Fibroblast of lung (primary cell): ENCODE results near the gene TERT. TPM values are rescaled to one million over a fixed set of nuclear protein-coding genes. Genes with fewer than 3 reads are reported as not detected.

Experiments
- DNase-seq, 2 donors: peaks; one replicate each; pipeline versions ENCODE4 v3.0.0 to v3.0.0-alpha.2; 2010; ENCODE audit warnings: low read depth in 2 of 2
- H2AFZ ChIP-seq: 2 replicates; pipeline ENCODE4 v1.5.1; 2012; ENCODE audit warnings: low read length, control low read depth, inconsistent platforms
- H3K27ac ChIP-seq: 2 replicates; pipeline ENCODE4 v1.5.1; 2011; ENCODE audit warnings: low read length, control low read depth; ENCODE audit not compliant: insufficient read depth
- H3K27me3 ChIP-seq: 2 replicates; pipeline ENCODE4 v1.5.1; 2011; ENCODE audit warnings: mild to moderate bottlenecking, low read length; ENCODE audit not compliant: control insufficient read depth, insufficient read depth
- H3K36me3 ChIP-seq: 2 replicates; pipeline ENCODE4 v1.5.1; 2011; ENCODE audit warnings: low read length; ENCODE audit not compliant: control insufficient read depth, insufficient read depth
- H3K4me1 ChIP-seq: 2 replicates; pipeline ENCODE4 v1.5.1; 2011; ENCODE audit warnings: low read length; ENCODE audit not compliant: control insufficient read depth, insufficient read depth; ENCODE audit errors: extremely low read depth
- H3K4me2 ChIP-seq: 2 replicates; pipeline ENCODE4 v1.5.1; 2011; ENCODE audit warnings: low read length, control low read depth; ENCODE audit not compliant: insufficient read depth; ENCODE audit errors: extremely low read depth
- H3K4me3 ChIP-seq, 4 experiments: fragments of 200-600 bp in 1 of 4; sonication (generic) in 1 of 4; replicated peaks in 1 of 4; 2 replicates each; pipeline ENCODE4 v1.5.1; 2011 to 2016; ENCODE audit warnings: low read length in 4 of 4, low read depth in 3 of 4, mild to moderate bottlenecking in 3 of 4, control low read depth in 2 of 4, inconsistent platforms in 1 of 4, mixed read lengths in 1 of 4; ENCODE audit not compliant: insufficient read depth in 1 of 4; ENCODE audit errors: control extremely low read depth in 1 of 4
- H3K79me2 ChIP-seq: 2 replicates; pipeline ENCODE4 v1.5.1; 2012; ENCODE audit warnings: mild to moderate bottlenecking, low read length, inconsistent platforms; ENCODE audit not compliant: control insufficient read depth, insufficient read depth
- H3K9ac ChIP-seq: 2 replicates; pipeline ENCODE4 v1.5.1; 2011; ENCODE audit warnings: mild to moderate bottlenecking, low read length, control low read depth; ENCODE audit not compliant: insufficient read depth
- H3K9me3 ChIP-seq: 2 replicates; pipeline ENCODE4 v1.5.1; 2012; ENCODE audit warnings: low read depth, low read length; ENCODE audit not compliant: control insufficient read depth, insufficient read depth
- H4K20me1 ChIP-seq: 2 replicates; pipeline ENCODE4 v1.5.1; 2011; ENCODE audit warnings: low read length; ENCODE audit not compliant: control insufficient read depth, insufficient read depth; ENCODE audit errors: extremely low read depth
- CTCF ChIP-seq, 2 donors: IDR thresholded peaks in 1 of 2; conservative IDR thresholded peaks in 1 of 2; 1 replicate in 1 of 2; 2 replicates in 1 of 2; pipeline ENCODE4 v1.5.1; 2011 to 2012; ENCODE audit warnings: low read length in 2 of 2, control low read depth in 1 of 2, inconsistent platforms in 1 of 2, low read depth in 1 of 2, mild to moderate bottlenecking in 1 of 2
- EZH2 ChIP-seq: IDR thresholded peaks from 2 replicates; pipeline ENCODE4 v1.5.1; 2012; ENCODE audit warnings: low read length, control low read depth, mild to moderate bottlenecking; ENCODE audit errors: missing control alignments
- polyA plus RNA-seq, 2 donors: library from polyadenylated mRNA; depleted of rRNA in 1 of 2; stranded (reverse) in 1 of 2; unstranded in 1 of 2; fragments of >200 nt; gene quantifications; 2 replicates each; pipeline ENCODE4 v1.2.1, GENCODE V29; 2011 to 2012; ENCODE audit warnings: missing spikeins in 1 of 2
- total RNA-seq: library from RNA; depleted of rRNA; stranded (reverse); fragments of >200 nt; gene quantifications from 2 replicates; pipeline ENCODE4 v1.2.1, GENCODE V29; 2014

Gene TERT
- total and polyA plus RNA-seq, 2 donors (not counting 1 experiment from before 2014, with no cell fraction given): not detected

GRCh38 chr5:1215320-1216096, 79.4 kb downstream of the TERT start:
- Histone ChIP-seq H3K79me2 (no peaks in the 10 kb centered on the region), H3K27me3 (no peaks in the 10 kb centered on the region), H3K4me3 (no peak overlapping the region), H3K4me1 (no peaks in the 10 kb centered on the region), H2AFZ (no peak overlapping the region), H3K9ac (no peak overlapping the region), H3K27ac (no peak overlapping the region), H3K4me2 (no peak overlapping the region), H4K20me1 (no peaks in the 10 kb centered on the region), H3K9me3 (no peaks in the 10 kb centered on the region), H3K36me3 (no peaks in the 10 kb centered on the region)
- DNase-seq: no peak
- TF ChIP-seq CTCF (conservative IDR thresholded peaks at IDR 0.05 in 1 of 2, IDR thresholded peaks at IDR 0.05 in 1 of 2; ENCODE audit: low read depth in 1 of 2, low read length in 2 of 2): no peak
- no peak for TF ChIP-seq EZH2

DNA sequence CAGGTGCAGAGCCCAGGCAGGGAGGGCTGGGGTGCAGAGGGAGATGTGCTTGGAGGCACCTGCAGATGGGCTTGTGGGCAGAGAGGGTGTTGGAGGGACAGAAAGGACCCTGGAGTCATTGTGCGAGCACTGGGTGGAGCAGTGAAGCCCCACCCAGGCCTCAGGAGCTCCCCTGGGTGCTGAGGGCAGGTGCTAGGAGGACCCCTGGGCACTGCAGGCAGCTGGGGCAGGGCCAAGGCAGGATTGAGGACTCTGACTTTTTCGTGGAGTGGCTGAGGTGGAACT, 80.0 kb downstream of the TERT start:
- Histone ChIP-seq H3K79me2 (no peaks in the 10 kb centered on the region), H3K9ac (no peak overlapping the region), H3K4me2 (no peak overlapping the region), H3K4me1 (no peaks in the 10 kb centered on the region), H4K20me1 (no peaks in the 10 kb centered on the region), H3K27me3 (no peaks in the 10 kb centered on the region), H3K36me3 (no peaks in the 10 kb centered on the region), H3K4me3 (no peak overlapping the region), H2AFZ (no peak overlapping the region), H3K27ac (no peak overlapping the region), H3K9me3 (no peaks in the 10 kb centered on the region)
- TF ChIP-seq EZH2: no peak
- no peak for TF ChIP-seq CTCF (conservative IDR thresholded peaks at IDR 0.05 in 1 of 2, IDR thresholded peaks at IDR 0.05 in 1 of 2; ENCODE audit: low read depth in 1 of 2, low read length in 2 of 2)
- no peak for DNase-seq

- H3K79me2 ChIP-seq: no peaks in the 10 kb centered on the region
- no peaks in the 10 kb centered on the region for H4K20me1 ChIP-seq
- no peaks in the 10 kb centered on the region for H3K27me3 ChIP-seq
- H3K4me3 ChIP-seq: no peak overlapping the region
- no peak overlapping the region for H3K4me2 ChIP-seq
- no peak overlapping the region for H3K9ac ChIP-seq
- H3K4me1 ChIP-seq: no peaks in the 10 kb centered on the region
- H3K36me3 ChIP-seq: no peaks in the 10 kb centered on the region
- DNase-seq: no peak
- no peaks in the 10 kb centered on the region for H3K9me3 ChIP-seq
- no peak for TF ChIP-seq EZH2
- no peak for TF ChIP-seq CTCF (conservative IDR thresholded peaks at IDR 0.05 in 1 of 2, IDR thresholded peaks at IDR 0.05 in 1 of 2; ENCODE audit: low read depth in 1 of 2, low read length in 2 of 2)
- H3K27ac ChIP-seq: no peak overlapping the region
- H2AFZ ChIP-seq: no peak overlapping the region
Observed at GRCh38 chr5:1214163-1214935, 80.5 kb downstream of the TERT start.
